Mononuclear cell (primary cell): ENCODE data around the gene CLEC14A. TPM values are rescaled to one million over a fixed set of nuclear protein-coding genes. Genes with fewer than 3 reads are reported as not detected.

Experiments
- H3K27me3 ChIP-seq: 2 replicates; pipeline ENCODE4 v1.6.0; 2011; ENCODE audit warnings: low read length, control low read depth; ENCODE audit not compliant: insufficient read depth
- H3K4me1 ChIP-seq: 2 replicates; pipeline ENCODE4 v1.5.1; 2011; ENCODE audit warnings: mild to moderate bottlenecking, low read length, control low read depth; ENCODE audit not compliant: insufficient read depth
- H3K4me3 ChIP-seq: 2 replicates; pipeline ENCODE4 v1.5.1; 2011; ENCODE audit warnings: mild to moderate bottlenecking, low read length, moderate library complexity
- H3K9me3 ChIP-seq: 2 replicates; pipeline ENCODE4 v1.5.1; 2011; ENCODE audit warnings: low read depth, mild to moderate bottlenecking, control low read depth, low read length
- total RNA-seq: library from RNA; depleted of rRNA; stranded (reverse); fragments of >200 nt; gene quantifications from one replicate; pipeline ENCODE4 v1.2.3, GENCODE V29; 2012

The CLEC14A gene
- total RNA-seq, result not detected

GRCh38 chr14:38255673-38256532 is at the start of gene CLEC14A:
Gene CLEC14A (minus strand): TSS chr14:38256093. CDS start chr14:38256022, 71 bp downstream.
- H3K4me1 ChIP-seq, result no peaks in the 10 kb centered on the region
- H3K27me3 ChIP-seq, result peaks cover 48% of the 10 kb centered on the region
- H3K4me3 ChIP-seq, result no peak within 1 kb of the TSS
- H3K9me3 ChIP-seq, result no peaks in the 10 kb centered on the region

- no peaks in the 10 kb centered on the region for H3K9me3 ChIP-seq
- H3K4me1 ChIP-seq, result no peaks in the 10 kb centered on the region
- no peak overlapping the region for H3K4me3 ChIP-seq
- no peaks in the 10 kb centered on the region for H3K27me3 ChIP-seq
Measured at GRCh38 chr14:38302966-38303365, 47.1 kb upstream of the CLEC14A start.

GRCh38 chr14:38302034-38302433 is 46.1 kb upstream of the CLEC14A start:
- H3K4me3 ChIP-seq, result no peak overlapping the region
- no peaks in the 10 kb centered on the region for H3K27me3 ChIP-seq
- no peaks in the 10 kb centered on the region for H3K9me3 ChIP-seq
- H3K4me1 ChIP-seq, result no peaks in the 10 kb centered on the region

- no peaks in the 10 kb centered on the region for H3K27me3 ChIP-seq
- H3K4me1 ChIP-seq, result no peaks in the 10 kb centered on the region
- H3K9me3 ChIP-seq, result no peaks in the 10 kb centered on the region
- H3K4me3 ChIP-seq, result no peak overlapping the region
Measured at GRCh38 chr14:38297681-38298080, 41.8 kb upstream of the CLEC14A start.

GRCh38 chr14:38291681-38292467 is 36.0 kb upstream of the CLEC14A start:
- H3K4me1 ChIP-seq, result no peaks in the 10 kb centered on the region
- no peaks in the 10 kb centered on the region for H3K27me3 ChIP-seq
- no peaks in the 10 kb centered on the region for H3K9me3 ChIP-seq
- H3K4me3 ChIP-seq, result no peak overlapping the region

- no peaks in the 10 kb centered on the region for H3K4me1 ChIP-seq
- no peaks in the 10 kb centered on the region for H3K27me3 ChIP-seq
Measured at GRCh38 chr14:38290601-38291188, 34.8 kb upstream of the CLEC14A start.

GRCh38 chr14:38286452-38286851 is 30.6 kb upstream of the CLEC14A start:
- Histone ChIP-seq H3K4me1 (no peaks in the 10 kb centered on the region), H3K4me3 (no peak overlapping the region), H3K9me3 (no peaks in the 10 kb centered on the region), H3K27me3 (no peaks in the 10 kb centered on the region)

More at GRCh38 chr14:38290601-38291188, 34.8 kb upstream of the CLEC14A start:
- H3K9me3 ChIP-seq, result no peaks in the 10 kb centered on the region
- no peak overlapping the region for H3K4me3 ChIP-seq

- no peak overlapping the region for H3K4me3 ChIP-seq
- H3K9me3 ChIP-seq, result no peaks in the 10 kb centered on the region
- H3K4me1 ChIP-seq, result no peaks in the 10 kb centered on the region
- H3K27me3 ChIP-seq, result no peaks in the 10 kb centered on the region
Measured at GRCh38 chr14:38285962-38286361, 30.1 kb upstream of the CLEC14A start.

- Histone ChIP-seq H3K27me3 (no peaks in the 10 kb centered on the region), H3K9me3 (no peaks in the 10 kb centered on the region), H3K4me3 (no peak overlapping the region), H3K4me1 (no peaks in the 10 kb centered on the region)
Measured at GRCh38 chr14:38282936-38283335, 27.0 kb upstream of the CLEC14A start.

GRCh38 chr14:38280081-38280480 is 24.2 kb upstream of the CLEC14A start:
- Histone ChIP-seq H3K4me1 (no peaks in the 10 kb centered on the region), H3K9me3 (no peaks in the 10 kb centered on the region)

GRCh38 chr14:38279572-38279971 is 23.7 kb upstream of the CLEC14A start:
- Histone ChIP-seq H3K4me1 (no peaks in the 10 kb centered on the region), H3K4me3 (no peak overlapping the region), H3K27me3 (no peaks in the 10 kb centered on the region)

More at GRCh38 chr14:38280081-38280480, 24.2 kb upstream of the CLEC14A start:
- H3K27me3 ChIP-seq, result no peaks in the 10 kb centered on the region
- H3K4me3 ChIP-seq, result no peak overlapping the region

GRCh38 chr14:38278035-38278434 is 22.1 kb upstream of the CLEC14A start:
- Histone ChIP-seq H3K27me3 (no peaks in the 10 kb centered on the region), H3K9me3 (no peaks in the 10 kb centered on the region), H3K4me3 (no peak overlapping the region), H3K4me1 (no peaks in the 10 kb centered on the region)

More at GRCh38 chr14:38279572-38279971, 23.7 kb upstream of the CLEC14A start:
- no peaks in the 10 kb centered on the region for H3K9me3 ChIP-seq

- Histone ChIP-seq H3K27me3 (peaks cover 2% of the 10 kb centered on the region), H3K9me3 (no peaks in the 10 kb centered on the region), H3K4me3 (no peak overlapping the region), H3K4me1 (no peaks in the 10 kb centered on the region)
Measured at GRCh38 chr14:38262844-38263243, 7.0 kb upstream of the CLEC14A start.

GRCh38 chr14:38261620-38262019 is 5.7 kb upstream of the CLEC14A start:
- Histone ChIP-seq H3K4me3 (no peak overlapping the region), H3K27me3 (peaks cover 13% of the 10 kb centered on the region), H3K4me1 (no peaks in the 10 kb centered on the region), H3K9me3 (no peaks in the 10 kb centered on the region)

GRCh38 chr14:38257507-38257906 is 1.6 kb upstream of the CLEC14A start:
- Histone ChIP-seq H3K4me1 (no peaks in the 10 kb centered on the region), H3K4me3 (no peak overlapping the region), H3K9me3 (no peaks in the 10 kb centered on the region), H3K27me3 (peaks cover 46% of the 10 kb centered on the region)
